ENCODE results near the gene GPR17.

Gene GPR17

DNA sequence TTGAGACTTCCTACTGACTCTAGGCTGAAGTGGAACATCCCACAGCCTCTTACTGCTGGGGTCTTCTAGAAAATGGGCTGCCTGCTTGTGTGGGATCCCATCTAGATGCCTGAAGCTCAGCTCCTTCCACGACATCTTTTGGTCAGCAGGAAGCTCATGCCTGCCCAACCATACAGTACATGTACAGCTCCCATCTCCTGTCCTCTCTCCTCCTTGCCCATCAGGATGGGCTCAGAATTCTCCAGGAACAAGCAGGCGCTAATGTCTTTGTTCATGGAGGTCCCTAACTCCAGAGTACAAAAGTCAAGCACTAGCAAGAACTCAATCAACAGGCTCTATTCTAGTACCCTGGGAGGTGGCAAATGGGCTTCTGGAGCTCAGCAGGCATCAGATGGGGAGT is 31.7 kb upstream of the GPR17 start:
- DNase-seq (ENCODE audit: low read depth in 2 of 2, low spot score in 1 of 2), result no peak

DNA sequence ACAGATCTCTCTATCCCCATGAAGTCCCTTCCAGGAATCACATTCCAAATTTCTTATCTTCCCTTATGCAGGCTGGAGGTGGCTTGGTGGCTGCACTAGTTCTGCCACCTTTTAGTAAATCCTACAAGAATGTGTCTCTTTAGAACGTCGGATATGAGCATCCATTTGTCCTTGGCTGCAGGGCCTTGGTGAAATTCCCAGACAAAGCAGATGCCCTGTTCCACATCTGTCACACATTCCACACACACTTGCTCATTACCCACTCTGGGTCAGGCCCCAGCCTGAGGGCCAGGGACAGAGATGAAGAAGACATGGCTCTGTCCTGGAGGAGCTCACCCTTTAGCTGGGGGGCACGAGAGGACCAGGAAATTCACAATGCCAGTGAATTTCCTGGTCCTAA is 31.2 kb upstream of the GPR17 start:
- DNase-seq (ENCODE audit: low read depth in 2 of 2, low spot score in 1 of 2), result no peak

DNA sequence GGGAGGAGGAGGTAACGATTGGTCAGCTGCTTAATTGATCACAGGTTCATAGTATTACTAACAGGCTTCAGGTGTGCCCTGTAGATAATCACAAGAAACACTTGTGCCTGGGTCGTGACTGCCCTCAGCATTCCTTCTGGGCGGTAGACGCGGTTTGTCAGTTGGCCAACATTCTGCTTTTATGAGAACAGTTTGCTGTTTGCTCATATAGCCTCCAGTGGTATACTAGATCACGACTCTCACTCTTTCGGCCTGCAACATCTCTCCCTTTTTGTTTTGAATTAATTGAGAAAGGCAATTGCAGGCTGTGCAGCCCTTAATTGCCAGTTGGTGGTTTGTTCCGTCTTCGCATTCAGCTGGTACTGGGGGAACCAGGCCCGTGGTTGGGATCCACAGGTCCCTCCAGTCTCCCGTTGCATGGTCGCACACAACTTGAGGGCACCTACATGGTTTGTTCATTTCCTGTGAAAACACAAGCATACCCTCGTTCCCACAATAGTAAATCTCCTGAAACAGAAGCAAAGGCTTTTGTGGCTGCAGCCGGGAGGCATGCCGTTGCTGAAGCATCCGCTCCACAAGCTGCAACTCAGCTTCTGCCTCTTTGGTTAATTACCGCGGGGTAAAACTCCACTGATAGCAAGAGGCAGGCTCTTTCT is 30.3 kb upstream of the GPR17 start:
- DNase-seq (ENCODE audit: low read depth in 2 of 2, low spot score in 1 of 2), result no peak

DNA sequence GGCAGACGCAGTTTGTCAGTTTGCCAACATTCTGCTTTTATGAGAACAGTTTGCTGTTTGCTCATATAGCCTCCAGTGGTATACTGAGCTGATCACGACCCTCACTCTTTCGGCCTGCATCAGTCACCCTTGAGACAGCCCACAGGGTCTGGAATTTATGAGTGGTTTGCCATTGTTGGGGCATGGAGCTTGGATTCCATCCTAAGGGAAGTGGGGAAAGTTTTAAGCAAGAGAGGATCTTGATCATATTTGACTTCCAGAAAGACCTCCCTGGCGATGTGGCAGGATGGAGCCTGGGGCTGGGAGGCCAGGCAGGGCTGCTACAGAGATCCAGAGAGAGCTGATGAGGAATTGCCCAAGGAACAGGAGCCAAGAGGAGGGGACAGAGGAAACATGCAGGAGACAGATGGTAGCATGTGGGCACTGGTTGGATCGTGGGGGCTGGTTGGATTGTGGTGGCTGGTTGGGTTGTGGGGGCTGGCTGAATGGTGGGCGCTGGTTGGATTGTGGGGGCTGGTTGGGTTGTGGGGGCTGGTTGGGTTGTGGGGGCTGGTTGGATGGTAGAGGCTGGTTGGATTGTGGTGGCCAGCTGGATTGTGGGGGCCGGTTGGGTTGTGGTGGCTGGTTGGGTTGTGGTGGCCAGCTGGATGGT is 27.3 kb upstream of the GPR17 start:
- no peak for DNase-seq (ENCODE audit: low read depth in 2 of 2, low spot score in 1 of 2)

DNA sequence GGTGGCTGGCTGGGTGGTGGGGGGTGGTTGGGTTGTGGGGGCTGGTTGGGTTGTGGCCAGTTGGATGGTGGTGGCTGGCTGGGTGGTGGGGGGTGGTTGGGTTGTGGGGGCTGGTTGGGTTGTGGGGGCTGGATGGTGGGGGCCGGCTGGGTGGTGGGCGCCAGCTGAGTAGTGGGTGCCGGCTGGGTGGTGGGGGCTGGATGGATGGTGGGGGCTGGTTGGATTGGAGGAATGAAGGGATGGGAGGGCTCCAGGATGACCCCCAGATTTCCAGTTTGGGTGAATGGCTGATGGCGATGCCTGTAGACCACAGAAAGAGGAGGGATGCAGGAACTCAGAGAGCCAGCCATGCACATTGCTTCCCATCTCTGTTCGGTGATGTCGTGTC is 26.8 kb upstream of the GPR17 start:
- no peak for DNase-seq (ENCODE audit: low read depth in 2 of 2, low spot score in 1 of 2)

DNA sequence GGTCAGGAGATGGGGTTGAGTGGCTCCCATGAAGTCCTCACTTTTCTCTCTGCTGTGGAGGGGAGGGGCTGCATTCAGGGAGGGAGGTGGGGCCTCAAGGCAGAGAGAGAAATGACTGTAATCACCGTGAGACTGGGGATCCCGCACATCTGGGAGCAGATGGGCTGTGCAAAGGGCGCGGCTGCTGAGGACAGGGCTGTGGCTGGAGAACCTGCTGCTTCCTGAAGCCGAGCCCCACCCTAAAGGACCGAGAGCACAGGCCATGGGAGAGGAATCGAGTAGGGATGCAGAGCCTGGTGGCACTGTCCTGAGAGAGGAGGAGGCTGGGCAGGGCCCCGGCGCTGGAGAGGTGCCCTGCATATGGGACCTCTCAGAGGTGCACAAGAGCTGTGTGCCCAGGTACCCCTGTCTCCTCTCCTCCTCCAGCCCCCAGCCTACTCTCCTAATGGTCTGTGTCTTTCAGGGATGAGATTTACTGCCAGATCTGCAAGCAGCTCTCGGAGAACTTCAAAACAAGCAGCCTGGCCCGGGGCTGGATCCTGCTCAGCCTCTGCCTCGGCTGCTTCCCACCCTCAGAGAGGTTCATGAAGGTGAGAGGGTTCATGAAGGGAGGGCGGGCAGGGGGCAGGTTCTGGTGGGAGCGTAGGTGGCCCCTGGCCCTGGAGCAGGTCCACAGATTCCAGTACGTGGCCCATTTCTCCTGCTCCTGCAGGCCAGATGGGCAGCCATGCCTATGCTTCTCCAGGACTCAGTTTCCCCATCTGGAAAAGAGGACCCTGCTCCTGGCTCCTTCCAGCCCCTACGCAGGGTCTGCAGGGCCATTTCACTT is 25.9 kb upstream of the GPR17 start:
- no peak for DNase-seq (ENCODE audit: low read depth in 2 of 2, low spot score in 1 of 2)

DNA sequence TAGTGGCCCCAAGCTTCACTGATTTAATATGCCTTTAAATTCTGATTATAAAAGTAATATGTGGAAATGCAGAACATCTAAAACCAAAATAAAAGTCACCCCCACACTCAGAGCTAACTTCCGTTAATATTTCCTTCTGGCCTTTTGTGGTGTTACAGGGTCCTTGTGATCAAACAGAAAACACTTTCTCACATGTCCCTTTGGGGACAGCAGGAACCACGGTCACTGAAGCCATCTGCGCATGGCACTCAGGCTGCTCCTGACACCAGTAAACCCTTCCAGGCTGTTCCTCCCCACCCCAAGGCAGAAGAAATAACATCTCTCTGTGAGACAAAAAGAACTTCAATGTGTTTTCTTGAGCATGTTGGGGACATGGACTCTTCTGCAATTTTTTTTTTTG is 25.1 kb upstream of the GPR17 start:
- DNase-seq (ENCODE audit: low read depth in 2 of 2, low spot score in 1 of 2), result no peak

DNA sequence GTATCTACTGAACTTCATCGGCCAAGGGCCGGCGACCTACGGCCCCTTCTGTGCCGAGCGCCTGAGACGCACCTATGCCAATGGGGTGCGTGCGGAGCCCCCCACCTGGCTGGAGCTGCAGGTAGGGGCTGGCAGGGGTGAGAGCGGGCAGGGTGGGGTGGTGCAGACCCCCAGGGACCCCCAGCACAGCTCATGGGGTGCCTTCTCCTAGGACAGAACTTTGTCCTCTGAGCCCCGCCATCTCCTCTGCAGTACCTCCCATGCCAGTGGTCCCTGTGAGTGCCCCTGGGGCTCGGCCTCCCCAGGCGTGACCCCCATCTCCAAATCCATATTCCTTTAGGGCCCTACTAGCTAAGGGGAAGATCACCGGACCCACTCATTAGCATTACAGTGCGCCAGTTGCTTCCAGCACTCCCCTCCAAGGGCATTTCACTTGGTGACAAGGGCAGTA is 23.9 kb upstream of the GPR17 start:
- DNase-seq (ENCODE audit: low read depth in 2 of 2, low spot score in 1 of 2), result no peak

DNA sequence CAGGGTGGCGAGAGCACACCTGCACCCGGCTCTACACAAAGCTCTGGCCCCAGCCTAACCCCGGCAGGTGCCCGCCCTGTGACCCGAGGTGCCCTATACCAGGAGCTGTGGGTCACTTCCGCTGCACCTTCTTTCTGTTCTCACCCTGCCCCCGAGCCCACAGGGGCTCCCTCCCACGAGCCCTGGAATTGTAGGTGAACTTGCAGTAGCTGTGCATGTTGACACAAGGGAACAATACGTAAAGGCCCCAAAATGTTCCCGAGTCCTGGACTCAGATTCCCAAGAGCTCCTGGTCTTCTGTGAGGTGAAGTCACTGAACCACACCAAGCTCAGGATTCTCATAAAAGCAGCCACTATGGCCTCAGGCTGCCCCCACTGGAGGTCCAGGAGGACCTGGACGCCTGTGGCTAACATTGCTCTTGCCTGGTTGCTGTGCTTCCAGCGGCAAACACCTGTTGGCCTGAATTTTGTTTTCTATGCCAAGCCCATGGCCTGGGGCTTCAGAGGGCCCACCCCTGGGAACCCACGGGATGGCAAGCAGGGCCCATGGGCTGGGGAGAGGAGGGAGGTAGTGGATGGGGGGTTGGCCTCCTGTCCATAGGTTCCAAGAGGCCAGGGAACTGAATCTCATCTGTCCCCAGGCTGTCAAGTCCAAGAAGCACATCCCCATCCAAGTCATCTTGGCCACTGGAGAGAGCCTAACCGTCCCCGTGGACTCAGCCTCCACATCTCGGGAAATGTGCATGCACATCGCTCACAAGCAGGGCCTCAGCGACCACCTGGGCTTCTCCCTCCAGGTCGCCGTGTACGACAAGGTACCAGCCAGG is 23.2 kb upstream of the GPR17 start:
- no peak for DNase-seq (ENCODE audit: low read depth in 2 of 2, low spot score in 1 of 2)

DNA sequence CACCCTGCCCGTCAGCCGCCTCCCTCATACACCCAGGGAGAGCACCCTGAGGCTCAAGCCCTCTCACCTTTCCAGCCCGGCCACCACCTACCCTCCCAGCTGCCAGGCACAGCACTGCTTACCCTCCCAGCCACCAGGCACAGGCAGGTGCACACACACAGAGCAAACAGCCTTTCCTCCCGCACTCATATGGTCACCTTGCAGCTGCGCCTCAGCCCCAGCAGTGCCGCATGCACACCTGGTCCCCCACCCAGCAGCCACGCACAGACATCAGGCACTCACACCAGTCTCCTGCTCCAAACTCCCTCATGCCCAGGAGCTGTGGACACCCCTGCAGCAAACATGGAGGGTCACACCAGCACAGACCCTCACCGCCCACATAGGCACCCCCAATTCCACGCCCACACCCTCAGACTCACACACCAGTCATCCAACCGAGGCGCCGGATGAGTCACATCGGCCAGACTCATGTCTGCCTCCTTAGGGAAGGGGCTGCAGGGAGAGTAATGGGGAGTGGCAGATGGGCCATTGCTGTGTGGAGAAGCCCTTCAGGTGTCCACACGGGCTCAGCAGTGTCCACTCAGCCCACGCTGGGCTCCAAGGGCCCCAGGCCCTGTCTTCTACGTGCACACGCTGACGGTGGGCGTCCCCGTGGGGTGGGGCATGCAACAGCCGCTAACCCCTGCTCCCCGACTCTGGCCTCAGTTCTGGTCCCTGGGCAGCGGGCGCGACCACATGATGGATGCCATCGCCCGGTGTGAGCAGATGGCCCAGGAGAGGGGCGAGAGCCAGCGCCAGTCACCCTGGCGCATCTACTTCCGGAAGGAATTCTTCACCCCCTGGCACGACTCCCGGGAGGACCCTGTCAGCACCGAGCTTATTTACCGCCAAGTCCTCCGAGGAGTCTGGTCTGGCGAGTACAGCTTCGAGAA is 22.3 kb upstream of the GPR17 start:
- DNase-seq (ENCODE audit: low read depth in 2 of 2, low spot score in 1 of 2), result no peak

DNA sequence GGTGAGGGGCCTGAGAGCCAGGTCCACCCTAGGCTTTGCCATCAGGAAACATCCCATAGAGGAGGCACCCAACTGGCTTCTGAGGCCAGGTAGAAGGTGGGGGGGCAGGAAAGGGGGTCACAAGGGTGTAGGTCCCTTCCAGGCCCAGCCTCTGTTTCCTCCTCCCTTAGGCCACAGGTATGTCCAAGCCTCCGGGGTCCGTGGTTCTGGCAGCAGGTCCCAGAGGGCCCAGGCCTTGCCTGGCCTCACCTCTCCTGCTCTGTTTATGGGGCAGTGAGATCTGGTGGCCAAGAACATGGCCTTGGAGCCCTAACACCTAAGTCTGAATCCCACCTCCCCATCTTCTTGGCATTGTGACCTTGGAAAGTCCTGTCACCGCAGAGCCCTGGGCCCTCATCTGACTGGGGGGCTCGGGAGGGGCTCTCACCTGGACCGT is 21.6 kb upstream of the GPR17 start:
- no peak for DNase-seq (ENCODE audit: low read depth in 2 of 2, low spot score in 1 of 2)

DNA sequence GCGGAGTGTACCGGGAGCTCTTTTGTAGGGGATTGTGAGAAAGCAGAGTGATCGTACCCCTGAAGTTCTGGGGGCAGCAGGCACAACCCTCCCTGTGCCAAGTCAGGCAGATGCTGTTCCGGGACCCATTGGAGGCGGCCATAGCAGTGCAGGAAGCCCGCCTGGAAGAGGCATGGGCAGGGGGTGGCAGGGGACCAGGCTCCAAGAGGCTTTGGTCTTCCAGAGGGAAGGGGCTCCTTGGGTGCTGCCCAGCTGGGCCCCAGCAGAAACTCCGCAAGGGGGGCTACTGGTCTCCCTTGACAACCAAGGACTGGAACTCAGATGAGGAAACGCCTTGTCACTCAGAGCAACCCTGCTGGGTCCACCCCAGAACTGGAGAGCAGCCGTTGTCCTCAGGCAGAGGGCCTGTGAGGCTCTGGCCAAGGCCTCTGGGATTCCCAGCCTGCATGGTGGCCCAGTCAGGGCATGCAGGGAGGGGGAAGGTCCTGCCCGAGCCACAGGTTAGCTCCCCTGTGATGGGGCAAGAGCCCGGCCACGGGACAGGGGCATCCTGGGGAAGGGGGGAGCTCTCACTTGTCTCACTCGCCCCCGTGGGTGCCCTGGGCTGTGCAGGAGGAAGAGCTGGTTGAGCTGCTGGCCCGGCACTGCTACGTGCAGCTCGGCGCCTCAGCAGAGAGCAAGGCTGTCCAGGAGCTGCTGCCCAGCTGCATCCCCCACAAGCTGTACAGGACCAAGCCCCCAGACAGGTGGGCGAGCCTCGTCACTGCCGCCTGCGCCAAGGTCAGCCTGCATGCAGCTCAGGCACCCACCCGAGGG is 21.0 kb upstream of the GPR17 start:
- no peak for DNase-seq (ENCODE audit: low read depth in 2 of 2, low spot score in 1 of 2)

DNA sequence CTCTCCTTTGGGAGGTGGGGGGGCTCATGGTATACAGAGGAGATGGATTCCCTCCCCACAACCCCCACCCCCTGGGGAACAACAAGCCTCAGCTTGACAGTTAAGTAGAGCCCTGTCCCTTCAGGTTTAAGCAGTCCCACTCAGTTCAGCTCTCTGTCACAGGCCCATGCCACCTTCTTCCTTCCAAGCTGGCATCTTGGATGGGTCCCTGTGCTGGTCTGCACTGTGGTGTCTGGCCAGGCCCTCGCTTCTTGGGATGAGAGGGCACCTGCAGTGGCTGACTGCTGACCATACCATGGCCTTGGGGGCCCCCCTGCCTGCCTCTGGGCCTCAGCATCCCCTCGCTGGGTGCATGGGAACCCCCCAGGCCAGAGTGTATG is 20.4 kb upstream of the GPR17 start:
- no peak for DNase-seq (ENCODE audit: low read depth in 2 of 2, low spot score in 1 of 2)

DNA sequence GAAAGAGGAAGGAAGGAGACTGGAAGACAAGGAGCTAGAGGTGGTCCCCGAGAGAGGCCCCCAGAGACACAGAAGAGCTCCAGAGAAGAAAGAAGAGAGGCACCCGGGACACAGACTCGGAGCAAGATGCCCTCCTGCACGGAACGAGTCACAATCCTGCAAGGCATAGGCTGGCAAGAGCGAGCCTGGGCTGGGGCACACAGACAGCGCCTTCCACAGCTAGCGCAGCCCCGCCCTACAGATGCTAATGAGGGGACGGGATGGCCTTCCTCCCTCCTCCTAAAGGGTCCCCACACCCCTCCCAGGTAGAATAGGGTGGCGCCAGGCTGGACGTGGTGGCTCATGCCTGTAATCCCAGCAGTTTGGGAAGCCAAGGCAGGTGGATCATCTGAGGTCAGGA is 19.8 kb upstream of the GPR17 start:
- no peak for DNase-seq (ENCODE audit: low read depth in 2 of 2, low spot score in 1 of 2)

DNA sequence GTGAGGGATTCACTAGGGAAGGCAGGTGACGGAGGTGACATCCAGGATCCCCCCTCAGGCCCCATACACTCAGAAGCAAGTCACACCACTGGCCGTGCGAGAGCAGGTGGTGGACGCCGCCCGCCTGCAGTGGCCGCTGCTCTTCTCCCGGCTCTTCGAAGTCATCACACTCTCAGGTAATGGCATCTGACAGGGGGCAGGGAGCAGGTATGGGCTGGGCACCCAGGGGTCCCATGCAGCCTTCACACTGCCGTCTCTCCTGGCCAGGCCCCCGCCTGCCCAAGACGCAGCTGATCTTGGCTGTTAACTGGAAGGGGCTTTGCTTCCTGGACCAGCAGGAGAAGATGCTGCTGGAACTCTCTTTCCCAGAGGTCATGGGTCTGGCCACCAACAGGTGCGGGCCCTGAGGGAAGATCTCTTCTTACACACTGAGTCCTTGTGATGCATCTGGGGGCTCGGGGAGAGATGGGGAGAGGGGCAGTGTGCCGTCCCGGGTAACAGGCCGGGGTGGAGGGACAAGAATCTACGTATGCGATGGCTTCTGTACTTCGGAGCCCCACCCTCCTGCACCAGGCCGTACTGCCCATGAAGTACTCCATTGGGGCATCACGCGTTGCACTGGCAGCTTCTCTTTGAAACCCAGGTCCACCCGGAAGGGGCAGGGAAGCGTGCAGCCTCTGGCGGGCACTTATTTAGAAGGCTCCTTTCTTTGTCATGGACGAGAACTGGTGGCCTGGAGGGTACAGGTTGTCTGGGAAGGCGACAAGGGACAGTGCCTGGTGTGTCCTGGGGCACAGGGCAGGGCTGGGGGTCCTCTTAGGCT is 18.8 kb upstream of the GPR17 start:
- DNase-seq (ENCODE audit: low read depth in 2 of 2, low spot score in 1 of 2), result no peak

DNA sequence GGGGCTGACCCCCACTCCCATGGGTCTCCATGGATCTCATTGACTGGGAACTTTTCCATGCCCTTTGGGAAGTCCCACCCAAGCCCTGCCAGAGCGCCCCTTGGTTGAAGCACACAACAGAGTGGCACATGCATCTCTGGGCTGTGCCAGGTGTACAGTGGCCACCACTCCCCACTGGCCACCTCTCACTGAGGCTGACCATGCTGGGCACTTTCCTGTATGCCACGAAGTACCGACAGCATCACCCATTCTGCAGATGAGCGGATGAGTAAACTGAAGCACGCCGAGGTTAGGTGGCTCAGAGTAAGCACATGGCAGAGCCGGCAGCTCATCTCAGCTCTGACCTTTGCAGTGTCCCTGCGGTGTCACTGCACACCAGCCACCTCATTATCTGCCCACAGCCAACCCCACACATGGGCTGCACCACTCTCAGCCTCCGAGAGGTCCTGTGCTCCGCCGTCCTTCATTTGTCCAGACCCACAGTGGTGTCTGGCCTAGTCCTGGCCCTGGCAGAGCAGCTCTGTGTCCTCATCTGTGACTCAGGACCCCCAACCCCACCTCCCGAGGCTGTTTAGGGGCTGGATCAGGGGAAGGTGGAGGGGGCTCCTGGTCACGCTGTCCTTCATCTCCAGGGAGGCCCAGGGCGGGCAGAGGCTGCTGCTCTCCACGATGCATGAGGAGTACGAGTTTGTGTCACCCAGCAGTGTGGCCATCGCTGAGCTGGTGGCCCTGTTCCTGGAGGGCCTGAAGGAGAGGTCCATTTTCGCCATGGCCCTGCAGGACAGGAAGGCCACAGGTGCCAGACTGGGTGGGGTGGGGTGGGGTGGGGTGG is 18.0 kb upstream of the GPR17 start:
- DNase-seq (ENCODE audit: low read depth in 2 of 2, low spot score in 1 of 2), result no peak

DNA sequence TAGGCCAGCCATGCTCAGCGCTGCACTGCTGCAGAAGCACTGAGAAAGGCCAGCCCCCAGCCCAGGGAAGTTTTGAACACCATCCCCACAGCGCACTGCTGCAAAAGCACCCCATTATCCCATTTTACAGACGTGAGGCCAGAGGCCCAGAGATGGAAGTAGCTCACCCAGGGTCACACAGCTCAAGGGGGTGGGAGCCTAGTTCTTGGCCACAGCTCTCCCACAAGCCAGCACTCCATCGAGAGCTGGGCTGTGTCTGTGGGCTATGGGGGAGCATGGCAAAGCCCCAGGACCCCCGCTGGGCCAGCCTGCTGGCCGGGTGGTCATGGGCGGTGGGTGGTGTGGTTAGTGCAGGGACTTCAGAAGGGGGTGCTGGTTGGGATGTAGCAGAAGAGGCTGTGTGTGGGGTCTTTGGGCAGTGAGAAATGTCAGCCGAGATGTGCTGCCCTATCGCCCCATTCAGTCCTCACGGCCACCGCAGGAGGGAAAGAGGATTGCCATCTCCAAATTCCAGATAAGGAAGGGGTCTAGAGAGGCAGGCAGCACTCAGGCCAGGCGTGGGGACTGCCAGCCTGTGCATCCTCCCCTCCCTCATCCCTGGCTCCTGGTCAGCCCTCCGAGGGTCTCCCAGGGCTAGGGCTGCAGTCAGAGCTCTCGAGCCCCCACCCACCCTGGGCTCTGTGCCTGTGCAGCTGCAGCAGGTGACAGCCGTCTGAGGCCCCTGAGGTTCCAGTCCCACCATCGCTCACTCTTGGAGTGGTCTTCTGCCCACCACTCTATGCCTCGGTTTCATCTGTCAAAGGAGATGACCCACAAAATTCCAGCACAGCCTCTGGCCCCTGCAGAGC is 17.0 kb upstream of the GPR17 start:
- DNase-seq (ENCODE audit: low read depth in 2 of 2, low spot score in 1 of 2), result no peak

Measured in stimulated activated CD8-positive, alpha-beta memory T cell treated with anti-CD3 and anti-CD28 coated beads, Interleukin-4, amount 100 ng/mL, for 4 hours (primary cell).